Activated CD4-positive, CD25-positive, alpha-beta regulatory T cell (primary cell): Measurements from ENCODE around the gene CD83.

ENCODE experiments used
- DNase-seq, 4 experiments: peaks; one replicate each; lab custom pipeline; 2025; lab: John Stamatoyannopoulos, UW

Gene CD83

DNA sequence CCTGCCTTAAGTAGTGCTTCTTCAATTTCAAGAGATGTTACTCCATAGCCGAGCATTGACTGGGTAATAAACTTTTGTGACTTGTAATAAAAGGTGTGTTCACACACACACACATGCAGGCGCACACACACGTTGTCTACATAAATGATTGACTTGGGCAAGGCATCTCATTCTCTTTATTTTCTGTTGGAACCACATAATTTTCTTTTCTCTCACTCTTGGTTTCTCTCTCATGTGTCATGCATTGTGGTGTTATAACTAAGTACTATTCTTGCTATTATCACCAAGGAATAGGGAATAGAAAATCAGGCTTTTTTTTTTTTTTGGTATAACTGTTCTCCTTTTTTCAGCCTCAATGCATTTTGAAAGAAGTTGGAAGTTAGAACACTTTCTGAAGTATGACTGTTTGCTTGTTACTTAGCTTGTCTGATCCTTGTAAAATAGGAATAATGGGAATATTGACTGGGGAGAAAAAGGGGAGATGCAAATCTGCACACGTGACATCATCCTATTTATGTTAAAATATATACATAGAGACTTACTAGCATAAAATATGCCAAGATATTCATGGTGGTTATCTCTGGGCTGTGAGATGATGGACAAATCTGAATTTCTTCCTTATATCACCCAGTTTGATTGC lies 26.1 kb upstream of the CD83 start:
- DNase-seq, result no peak

DNA sequence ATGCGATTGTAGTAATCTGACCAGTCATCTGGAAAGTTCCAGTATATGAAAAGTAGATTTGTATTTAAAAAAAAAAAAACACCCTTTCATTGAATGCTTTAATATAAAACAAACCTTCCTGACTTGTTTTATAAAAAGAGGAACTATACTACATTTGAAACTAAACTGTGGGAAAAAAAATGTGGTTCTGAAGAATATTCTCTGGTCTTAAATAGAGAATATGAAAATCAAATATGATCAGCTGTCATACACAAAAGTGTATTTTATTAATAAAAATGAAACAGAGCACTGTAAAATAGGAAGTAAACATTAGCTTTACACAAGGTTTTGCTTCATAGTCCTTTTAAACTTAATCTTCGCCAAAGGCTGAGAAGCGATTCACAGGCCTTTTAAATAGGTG lies 25.3 kb upstream of the CD83 start:
- no peak for DNase-seq

DNA sequence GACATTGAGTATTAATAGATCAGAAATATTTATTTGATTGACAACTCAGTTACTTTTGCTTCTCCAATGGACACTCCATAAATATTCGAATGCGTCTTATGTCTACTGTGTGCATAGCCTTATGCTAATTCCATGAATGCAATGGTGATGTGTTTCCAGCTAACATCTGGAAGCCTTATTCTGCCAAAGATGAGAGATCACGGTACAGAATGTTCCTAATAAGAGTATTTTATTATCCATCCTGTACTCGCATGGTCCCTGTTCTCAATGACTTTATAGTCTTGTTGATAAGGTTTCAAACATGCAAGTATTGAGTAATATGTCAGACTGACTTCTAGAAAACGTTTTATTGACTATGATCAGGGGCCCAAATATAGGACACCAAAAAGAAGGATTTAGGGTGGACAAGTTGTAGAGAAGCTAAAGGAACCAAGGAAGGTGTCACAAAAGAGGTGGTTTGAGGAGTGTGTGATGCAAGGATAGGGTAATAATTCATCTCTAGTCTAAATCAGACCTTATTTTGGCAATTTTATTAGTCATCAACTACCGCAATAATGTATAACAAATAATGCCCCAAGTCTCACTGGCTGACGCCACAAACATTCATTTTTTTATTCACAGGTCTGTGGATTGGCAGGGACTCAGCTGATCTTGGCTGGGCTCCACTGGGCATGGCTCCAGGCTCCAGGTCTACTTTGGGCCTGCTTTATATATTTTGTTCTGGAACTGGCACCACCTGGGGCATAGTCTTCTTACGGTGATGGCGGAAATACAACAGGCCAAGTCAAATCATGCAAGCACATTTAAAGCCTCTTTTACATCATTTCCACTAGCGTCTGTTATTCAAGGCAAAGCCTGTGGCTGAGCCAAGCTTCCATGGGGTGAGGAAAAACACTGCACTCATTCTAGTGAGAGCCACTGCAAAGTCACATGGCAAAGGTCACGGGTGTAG lies 24.5 kb upstream of the CD83 start:
- DNase-seq, result no peak

GRCh38 chr6:14094721-14095120 lies 22.9 kb upstream of the CD83 start:
- DNase-seq, result no peak

DNA sequence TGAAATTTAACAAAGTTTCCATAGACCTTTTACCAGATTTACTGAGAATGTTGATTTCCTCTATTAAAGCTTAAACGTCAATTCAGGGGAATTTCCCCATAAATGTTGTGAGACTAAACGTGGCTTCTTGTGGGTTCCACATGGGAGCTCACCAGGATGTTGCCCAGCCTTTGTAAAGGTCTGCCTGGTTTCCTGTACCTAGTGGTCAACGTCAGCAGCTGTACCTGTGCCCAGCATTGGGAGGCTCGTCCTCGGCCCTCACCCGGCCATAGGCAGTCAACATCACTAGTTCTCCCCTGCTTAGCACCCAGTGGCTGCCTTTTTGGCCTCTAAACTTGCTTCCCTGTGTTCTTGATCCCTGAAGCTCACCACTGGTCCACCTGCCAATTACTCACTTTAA lies 22.1 kb upstream of the CD83 start:
- no peak for DNase-seq

- DNase-seq, result no peak
These were observed 17.4 kb upstream of the CD83 start for GRCh38 chr6:14100138-14100537.

DNA sequence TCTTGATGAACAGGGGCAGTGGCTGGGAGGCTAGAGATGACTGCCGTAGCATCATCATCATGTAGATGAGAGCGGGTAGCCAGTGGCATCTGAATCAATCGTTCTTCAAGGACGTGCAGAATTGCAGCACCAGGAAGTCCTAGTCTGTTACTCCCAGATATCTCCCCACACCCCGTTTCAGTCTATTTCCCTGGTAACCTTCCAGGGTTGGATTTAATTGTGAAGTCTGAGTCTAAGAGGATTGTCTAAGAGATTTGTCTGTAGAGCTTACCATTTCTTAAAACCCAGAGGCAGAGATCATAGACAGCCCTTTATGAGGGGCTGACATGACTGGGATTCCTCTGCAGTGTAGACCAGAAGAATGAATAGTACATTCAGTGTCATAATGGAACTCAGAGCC lies 16.6 kb upstream of the CD83 start:
- DNase-seq, result no peak

GRCh38 chr6:14102383-14102782 lies 15.2 kb upstream of the CD83 start:
- no peak for DNase-seq

DNA sequence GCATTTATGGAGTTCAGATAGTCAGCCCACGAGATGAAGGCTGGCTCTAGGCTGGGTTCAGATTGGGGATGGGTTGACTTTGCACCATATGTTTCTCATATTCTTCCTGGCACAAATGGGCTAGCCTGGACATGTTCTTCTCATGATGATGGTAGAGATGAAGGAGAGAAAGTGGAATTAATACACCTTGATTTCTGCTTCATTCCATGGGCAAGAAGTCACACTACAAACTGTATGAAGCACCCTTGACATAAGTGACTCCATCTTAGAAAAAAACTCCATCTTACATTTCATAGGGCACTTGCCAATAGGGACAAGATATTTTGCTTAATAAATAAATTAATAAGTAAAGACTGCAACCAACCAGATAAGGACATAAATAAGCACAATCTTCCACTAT lies 12.0 kb upstream of the CD83 start:
- DNase-seq, result no peak

- no peak for DNase-seq
These were observed 10.6 kb upstream of the CD83 start for GRCh38 chr6:14107000-14107399.

GRCh38 chr6:14107711-14108494 lies 9.7 kb upstream of the CD83 start:
- no peak for DNase-seq

DNA sequence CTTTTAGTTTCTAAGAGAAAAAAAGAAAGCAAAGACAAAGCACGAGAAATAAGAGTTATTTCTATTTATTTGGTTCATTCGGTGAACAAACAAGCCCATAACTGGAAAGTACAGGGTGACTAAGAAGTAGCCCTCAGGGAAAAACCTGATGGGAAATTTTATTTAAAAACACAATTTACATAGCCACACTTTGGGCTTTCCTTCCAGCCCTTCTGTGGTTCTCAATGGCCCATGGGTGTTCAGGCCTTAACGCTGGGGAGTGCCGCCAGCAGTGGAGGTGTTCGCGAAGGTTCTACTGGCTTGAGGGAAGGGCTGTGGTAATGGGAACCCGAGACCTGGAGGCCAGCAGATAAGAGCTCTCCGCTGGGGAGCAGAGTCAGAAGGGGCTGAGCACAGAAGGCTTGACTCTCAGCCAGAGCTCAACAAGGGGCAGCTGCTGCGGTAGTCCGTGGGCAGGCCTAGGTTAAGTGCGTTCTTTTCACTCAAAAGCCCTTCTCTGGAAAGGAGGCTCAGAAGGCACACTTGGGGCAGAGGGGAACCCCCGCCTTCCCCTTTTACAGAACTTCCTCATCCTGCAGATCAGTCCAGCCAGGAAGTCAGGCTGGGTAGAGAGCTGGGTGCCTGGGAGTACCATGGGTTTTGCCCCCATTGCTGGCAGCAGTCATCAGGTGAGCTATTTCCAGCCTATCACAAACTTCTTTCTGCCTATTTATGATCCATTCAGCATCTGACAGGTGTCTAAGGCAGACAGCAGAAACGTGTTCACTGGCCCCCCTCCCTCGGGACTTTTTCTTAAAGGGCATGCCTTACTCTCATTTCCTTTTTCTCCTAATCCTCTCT lies 8.8 kb upstream of the CD83 start:
- DNase-seq, result no peak

DNA sequence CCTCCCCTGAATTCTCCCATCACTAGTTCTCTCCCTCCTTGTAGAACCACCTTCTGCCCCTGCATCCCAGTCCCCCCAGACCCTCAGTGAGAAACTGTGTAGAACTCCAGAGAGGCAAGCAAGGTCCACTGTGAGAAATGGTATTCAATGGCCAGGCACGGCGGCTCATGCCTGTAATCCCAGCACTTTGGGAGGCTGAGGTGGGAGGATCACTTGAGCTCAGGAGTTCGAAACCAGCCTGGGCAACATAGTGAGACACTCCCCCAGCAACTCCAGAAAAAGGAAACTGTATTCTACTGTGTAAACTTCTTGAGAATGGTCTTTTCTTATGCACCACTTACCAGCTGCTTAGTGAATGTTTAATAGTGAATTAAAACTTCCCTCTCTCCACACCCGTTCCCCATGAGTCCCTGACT lies 8.2 kb upstream of the CD83 start:
- no peak for DNase-seq

DNA sequence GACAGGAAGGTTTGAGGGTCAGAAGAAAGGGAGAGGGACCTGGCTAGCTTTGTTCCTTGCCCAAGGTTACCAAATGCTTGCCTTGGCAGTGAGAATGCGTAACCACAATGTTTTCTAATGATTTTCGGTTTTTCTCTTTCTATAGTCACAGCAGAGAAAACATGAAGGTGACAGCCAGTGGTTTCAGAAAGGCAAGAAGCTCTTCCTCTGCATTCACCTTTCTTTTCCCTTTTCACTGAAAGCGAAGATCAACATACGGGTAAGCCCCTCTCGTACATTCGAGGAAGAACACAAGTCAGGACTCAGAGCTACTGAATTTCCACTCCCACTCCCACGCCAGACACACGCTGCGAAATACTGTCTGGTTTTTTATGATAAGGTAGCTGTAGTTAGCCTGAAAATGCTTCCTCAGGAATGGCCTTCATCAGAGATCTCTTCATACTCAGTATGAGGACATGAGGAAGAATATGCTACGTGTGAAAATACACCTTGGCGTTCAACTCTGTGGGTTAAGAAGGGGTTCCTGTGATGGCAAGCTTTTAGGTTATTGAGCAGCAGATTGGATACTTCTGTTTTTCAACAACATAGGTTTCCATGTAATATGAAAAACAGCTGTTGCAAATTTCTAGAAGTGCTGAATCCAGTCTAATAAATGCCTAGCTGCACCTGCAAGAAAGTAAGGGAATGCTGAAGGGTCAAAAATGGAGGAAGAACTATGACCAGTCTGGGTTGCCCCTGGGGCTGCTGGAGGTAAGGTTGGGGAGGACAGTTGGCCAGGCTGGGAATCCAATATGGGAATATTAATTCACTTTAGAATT lies 7.4 kb upstream of the CD83 start:
- DNase-seq, result no peak

DNA sequence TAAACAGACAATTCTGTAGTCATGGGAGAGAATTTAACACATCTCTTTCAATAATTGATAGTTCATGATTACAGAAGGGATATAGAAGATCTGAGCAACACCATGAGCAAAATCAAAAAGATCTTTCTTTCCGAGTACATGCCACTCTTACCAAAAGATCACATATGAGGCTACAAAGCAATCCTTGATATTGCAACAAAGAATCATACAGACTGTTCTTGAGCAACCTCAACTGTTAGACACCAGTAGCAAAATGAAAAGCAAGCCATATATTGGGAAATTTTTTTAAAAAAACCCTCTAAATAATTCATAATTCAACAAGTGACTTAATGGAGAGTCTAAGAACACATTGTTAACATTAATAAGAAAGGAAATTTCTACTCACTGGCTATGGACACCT lies 3.6 kb upstream of the CD83 start:
- DNase-seq, result no peak

DNA sequence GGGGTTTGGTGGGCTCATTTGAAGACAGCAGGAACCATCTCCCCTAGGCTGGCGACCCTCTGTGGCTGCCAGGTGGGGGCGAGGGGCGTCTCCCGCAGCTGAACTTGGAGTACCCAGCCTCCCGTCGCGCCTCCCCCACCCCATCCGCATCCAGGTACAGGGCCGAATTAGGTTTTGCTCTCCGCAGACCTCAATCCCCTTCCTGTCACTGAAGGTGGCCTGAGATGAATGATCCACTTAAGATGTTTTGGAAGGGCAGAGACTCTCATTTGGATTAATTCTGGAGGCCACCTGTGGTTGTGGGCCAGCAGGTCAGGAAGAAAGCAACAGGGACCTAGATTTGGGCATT lies 493 bp downstream of the CD83 start:
- DNase-seq, result no peak

- DNase-seq, result no peak
These were observed 874 bp downstream of the CD83 start for GRCh38 chr6:14118446-14118845.

DNA sequence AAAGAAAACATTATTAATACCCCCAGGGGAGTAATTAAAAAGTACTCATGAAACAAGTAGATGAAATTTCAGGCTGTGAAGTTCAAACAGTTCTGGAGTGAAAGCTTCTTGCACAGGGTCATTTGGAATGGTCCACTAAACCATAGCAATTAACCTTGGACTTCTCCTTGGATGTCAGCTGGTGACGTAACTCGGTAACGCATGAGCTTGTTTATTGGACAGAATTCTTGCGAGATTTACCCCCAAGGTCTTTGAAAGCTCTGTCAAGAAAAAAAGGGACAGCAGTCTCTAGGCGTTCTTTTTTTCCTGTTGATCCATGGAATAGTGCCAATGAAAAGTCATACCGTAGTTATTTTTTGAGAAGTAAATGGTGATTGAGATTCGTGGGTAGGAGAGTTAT lies 2.2 kb downstream of the CD83 start:
- DNase-seq, result no peak

DNA sequence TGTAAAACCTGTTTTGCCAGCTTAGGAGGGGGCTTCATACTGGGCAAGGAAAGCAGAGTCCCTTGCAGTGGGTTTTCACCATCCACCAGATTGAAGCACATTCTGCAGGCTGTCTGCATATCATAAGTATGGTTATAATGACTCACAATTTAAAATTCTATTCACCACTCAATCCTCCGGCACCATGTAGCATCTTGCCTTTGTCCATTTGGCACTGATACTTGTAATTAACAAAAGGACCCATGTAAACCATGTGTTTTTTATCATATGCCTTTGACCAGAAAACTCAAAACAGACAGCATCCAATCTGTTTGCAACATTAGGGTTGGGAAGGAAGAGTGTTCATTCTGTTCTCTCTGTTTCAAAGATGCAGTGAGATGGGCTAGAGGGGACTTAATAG lies 3.0 kb downstream of the CD83 start:
- DNase-seq, result no peak

DNA sequence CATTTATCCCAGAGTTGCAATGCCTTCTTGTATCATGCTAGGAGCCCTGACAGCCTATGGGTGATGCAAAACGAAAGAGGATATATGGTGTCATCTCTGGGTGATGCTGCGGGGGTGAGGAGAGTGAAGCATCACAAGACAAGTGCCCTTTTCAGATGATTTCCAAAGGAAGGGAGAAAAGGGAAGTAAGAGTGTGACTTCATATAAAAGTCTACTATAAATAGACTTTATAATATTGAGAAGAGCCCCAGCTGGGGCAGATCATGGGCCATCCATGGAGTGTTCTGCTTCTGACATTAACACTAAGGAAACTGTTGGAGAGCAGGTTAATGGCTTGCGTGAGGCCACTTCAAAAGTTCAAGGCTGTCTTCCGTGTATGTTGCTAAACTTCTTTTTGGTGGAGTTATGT lies 4.4 kb downstream of the CD83 start:
- DNase-seq, result no peak
